Lower lobe of right lung (tissue), 2 donors: Measurements from ENCODE around the gene JPH3. TPM values are rescaled to one million over a fixed set of nuclear protein-coding genes. Genes with fewer than 3 reads are reported as not detected.

Source experiments
- ATAC-seq, 2 donors: fragments of 200-7000 bp; cut with Tn5 transposase; one replicate each; pipeline ENCODE4 v1.9.1; 2020 to 2022; ENCODE audit warnings: mild to moderate bottlenecking in 2 of 2, moderate library complexity in 2 of 2
- DNase-seq: peaks from one replicate; pipeline ENCODE4 v3.0.0-alpha.2; 2020
- H3K27ac ChIP-seq: fragments of 200-600 bp; one replicate; pipeline ENCODE4 v1.8.0; 2022
- H3K27me3 ChIP-seq: fragments of 200-600 bp; one replicate; pipeline ENCODE4 v1.8.0; 2022; ENCODE audit warnings: low read depth
- H3K36me3 ChIP-seq: fragments of 200-600 bp; one replicate; pipeline ENCODE4 v1.8.0; 2022; ENCODE audit warnings: mild to moderate bottlenecking
- H3K4me1 ChIP-seq: fragments of 200-600 bp; one replicate; pipeline ENCODE4 v1.8.0; 2022
- H3K4me3 ChIP-seq: fragments of 200-600 bp; one replicate; pipeline ENCODE4 v1.8.0; 2022; ENCODE audit warnings: mild to moderate bottlenecking
- H3K9me3 ChIP-seq: fragments of 200-600 bp; one replicate; pipeline ENCODE4 v1.8.0; 2022
- intact Hi-C: fragments of 100-400 bp; cut with DNase I; formaldehyde crosslinking; loops from one replicate; pipeline ENCODE4 v1.11.0; 2022
- total RNA-seq: library from RNA; stranded (reverse); fragmentation: NEBNext Ultra II Directional; extraction: Animal tissue kit (Norgen Biotek cat#: 25700); gene quantifications from one replicate; pipeline ENCODE4 v1.2.1, GENCODE V29; 2021
- TF ChIP-seq, protein P1 (sequence below): fragments of 200-600 bp; IDR thresholded peaks from one replicate; pipeline ENCODE4 v1.8.0; 2022; ENCODE audit warnings: antibody characterized with exemption, mild to moderate bottlenecking
- donor health status: DM: no; HTN: yes; CAD: no; lungs with severe emphysema.

JPH3 gene
- total RNA-seq, 1 donor from 2014 or later = 0.12 TPM

- intact Hi-C loops = no loop called here
- Histone ChIP-seq H3K9me3 (no peaks in the 10 kb centered on the region), H3K36me3 (no peaks in the 10 kb centered on the region), H3K4me1 (no peaks in the 10 kb centered on the region), H3K4me3 (no peak overlapping the region), H3K27me3 (peaks cover 31% of the 10 kb centered on the region), H3K27ac (no peak overlapping the region)
- DNase-seq (no peak), ATAC-seq (no peak)
- TF ChIP-seq, protein P1, sequence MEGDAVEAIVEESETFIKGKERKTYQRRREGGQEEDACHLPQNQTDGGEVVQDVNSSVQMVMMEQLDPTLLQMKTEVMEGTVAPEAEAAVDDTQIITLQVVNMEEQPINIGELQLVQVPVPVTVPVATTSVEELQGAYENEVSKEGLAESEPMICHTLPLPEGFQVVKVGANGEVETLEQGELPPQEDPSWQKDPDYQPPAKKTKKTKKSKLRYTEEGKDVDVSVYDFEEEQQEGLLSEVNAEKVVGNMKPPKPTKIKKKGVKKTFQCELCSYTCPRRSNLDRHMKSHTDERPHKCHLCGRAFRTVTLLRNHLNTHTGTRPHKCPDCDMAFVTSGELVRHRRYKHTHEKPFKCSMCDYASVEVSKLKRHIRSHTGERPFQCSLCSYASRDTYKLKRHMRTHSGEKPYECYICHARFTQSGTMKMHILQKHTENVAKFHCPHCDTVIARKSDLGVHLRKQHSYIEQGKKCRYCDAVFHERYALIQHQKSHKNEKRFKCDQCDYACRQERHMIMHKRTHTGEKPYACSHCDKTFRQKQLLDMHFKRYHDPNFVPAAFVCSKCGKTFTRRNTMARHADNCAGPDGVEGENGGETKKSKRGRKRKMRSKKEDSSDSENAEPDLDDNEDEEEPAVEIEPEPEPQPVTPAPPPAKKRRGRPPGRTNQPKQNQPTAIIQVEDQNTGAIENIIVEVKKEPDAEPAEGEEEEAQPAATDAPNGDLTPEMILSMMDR = no peak
These were observed 9.1 kb downstream of the JPH3 start for GRCh38 chr16:87611456-87611855.

DNA sequence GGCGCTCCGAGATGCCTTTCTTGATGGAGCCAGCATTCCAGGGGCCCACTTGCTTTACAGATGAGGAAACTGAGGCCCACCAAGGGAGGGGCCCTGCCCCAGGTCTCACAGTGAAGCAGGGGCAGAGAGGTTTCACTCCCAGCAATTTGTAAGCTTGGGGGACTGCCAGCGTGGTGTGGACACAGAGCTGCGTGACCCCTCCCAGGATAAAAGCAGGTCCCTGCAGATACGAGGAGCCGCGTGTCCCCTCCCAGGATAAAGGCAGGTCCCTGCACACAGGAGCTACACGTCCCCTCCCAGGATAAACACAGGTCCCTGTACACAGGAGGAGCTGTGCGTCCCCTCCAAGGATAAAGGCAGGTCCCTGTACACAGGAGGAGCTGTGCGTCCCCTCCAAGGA is 11.7 kb downstream of the JPH3 start:
- H3K27me3 ChIP-seq = peaks cover 25% of the 10 kb centered on the region
- DNase-seq = no peak
- intact Hi-C loops = no loop called here

DNA sequence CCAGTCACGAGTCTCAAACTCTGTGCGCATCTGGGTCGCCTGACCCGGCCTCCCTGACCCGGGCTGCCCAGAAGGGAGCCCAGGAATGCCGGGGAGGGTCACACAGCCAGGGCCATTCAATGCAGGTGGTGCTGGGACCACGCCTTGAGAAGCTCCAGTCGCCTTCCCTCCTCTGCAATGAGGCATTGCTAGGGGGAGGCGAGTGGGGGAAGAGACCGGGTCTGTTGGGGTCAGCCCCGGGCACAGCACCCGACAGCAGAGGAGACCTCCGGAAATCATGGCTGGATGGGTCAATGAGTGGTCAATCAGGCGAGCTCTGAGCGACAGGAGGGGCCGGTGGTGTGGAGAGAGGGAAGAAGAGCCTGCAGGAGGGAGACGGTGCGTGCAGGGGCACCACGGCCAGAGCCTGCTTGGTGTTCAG is 13.3 kb downstream of the JPH3 start:
- H3K4me3 ChIP-seq = no peak overlapping the region
- ATAC-seq (no peak), DNase-seq (no peak)
- TF ChIP-seq, protein P1 = no peak
- intact Hi-C loops = no loop called here
- H3K27me3 ChIP-seq = peaks cover 31% of the 10 kb centered on the region
- no peaks in the 10 kb centered on the region for H3K9me3 ChIP-seq
- no peak overlapping the region for H3K27ac ChIP-seq
- H3K4me1 ChIP-seq = no peaks in the 10 kb centered on the region
- H3K36me3 ChIP-seq = no peaks in the 10 kb centered on the region

More for the DNA sequence above, 11.7 kb downstream of the JPH3 start:
- H3K4me1 ChIP-seq = no peaks in the 10 kb centered on the region
- H3K27ac ChIP-seq = no peak overlapping the region
- no peaks in the 10 kb centered on the region for H3K36me3 ChIP-seq
- TF ChIP-seq, protein P1 = no peak
- no peak overlapping the region for H3K4me3 ChIP-seq
- ATAC-seq = no peak
- no peaks in the 10 kb centered on the region for H3K9me3 ChIP-seq

DNA sequence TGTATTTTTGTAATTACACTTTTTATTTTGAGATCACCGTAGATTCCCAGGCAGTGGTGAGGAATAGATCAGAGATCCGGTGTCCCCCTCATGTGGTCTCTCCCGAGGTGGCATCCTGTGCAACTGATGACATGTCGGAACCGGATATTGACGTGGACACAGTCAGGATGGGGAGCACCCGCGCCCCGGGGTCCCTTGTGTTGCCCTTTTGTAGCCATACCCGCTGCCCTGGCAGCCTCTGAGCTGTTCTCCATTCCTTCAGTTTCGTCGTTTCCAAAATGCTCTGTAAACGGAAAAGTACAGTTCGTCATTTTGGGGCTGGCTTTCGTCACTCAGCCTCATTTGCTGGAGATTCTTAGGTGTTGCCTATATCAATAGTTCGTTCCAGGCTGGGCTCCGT is 14.2 kb downstream of the JPH3 start:
- no peak for ATAC-seq
- no peak overlapping the region for H3K27ac ChIP-seq
- H3K36me3 ChIP-seq = no peaks in the 10 kb centered on the region
- H3K27me3 ChIP-seq = peaks cover 29% of the 10 kb centered on the region
- intact Hi-C loops = no loop called here
- no peak overlapping the region for H3K4me3 ChIP-seq
- no peaks in the 10 kb centered on the region for H3K4me1 ChIP-seq
- DNase-seq = no peak
- TF ChIP-seq, protein P1 = no peak
- H3K9me3 ChIP-seq = no peaks in the 10 kb centered on the region

DNA sequence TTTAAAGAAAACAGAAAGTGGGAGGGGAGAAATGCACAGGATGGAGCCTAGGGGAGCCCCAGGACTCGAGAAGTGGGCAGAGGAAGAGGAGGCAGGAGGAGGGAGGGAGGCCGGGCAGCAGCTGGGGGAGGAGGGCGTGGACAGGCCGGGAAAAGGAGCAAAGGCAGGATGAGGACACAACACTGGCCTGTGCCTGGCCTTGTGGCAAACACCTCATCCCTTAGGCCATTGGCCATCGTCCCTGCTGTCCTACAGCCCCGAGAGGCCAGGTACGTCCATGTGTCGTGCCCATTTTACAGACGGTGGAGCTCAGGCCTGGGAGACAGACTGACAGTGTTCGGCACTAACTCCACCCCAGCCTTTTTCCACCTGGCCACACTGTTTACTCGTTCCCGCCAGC is 15.9 kb downstream of the JPH3 start:
- TF ChIP-seq, protein P1 = no peak
- H3K27ac ChIP-seq = no peak overlapping the region
- H3K4me3 ChIP-seq = no peak overlapping the region
- no peak for ATAC-seq
- H3K36me3 ChIP-seq = no peaks in the 10 kb centered on the region
- intact Hi-C loops = no loop called here
- H3K9me3 ChIP-seq = no peaks in the 10 kb centered on the region
- H3K27me3 ChIP-seq = peaks cover 29% of the 10 kb centered on the region
- no peaks in the 10 kb centered on the region for H3K4me1 ChIP-seq
- DNase-seq = no peak
